H1 (cell line): ENCODE results near the gene RUBCN. TPM values are rescaled to one million over a fixed set of nuclear protein-coding genes. Genes with fewer than 3 reads are reported as not detected.
"Not testable (repeated sequence)": the region's sequence is repeated elsewhere in the genome, so short reads cannot be mapped to it uniquely, and the experiment has no call there.

ENCODE experiments used
- CTCF ChIA-PET: fragments of 300-600 bp; sonication (Branson Sonifier 250); formaldehyde crosslinking; loops from one replicate; lab custom pipeline; 2021; ENCODE audit not compliant: partially characterized antibody; lab: Charles Lee
- POLR2A ChIA-PET: fragments of 300-600 bp; sonication (Branson Sonifier 250); formaldehyde crosslinking; loops from one replicate; lab custom pipeline; 2021; ENCODE audit warnings: inconsistent platforms; ENCODE audit not compliant: partially characterized antibody; lab: Charles Lee
- DNase-seq, 2 experiments: peaks; one replicate each; pipeline versions ENCODE4 v3.0.0 to v3.0.0-alpha.2; 2010 to 2022; ENCODE audit warnings: low spot score in 2 of 2, low read depth in 1 of 2, mixed read lengths in 1 of 2
- FAIRE-seq: peaks from 2 replicates; lab custom pipeline; 2011; peaks lifted over from hg19 to GRCh38; lab: Jason Lieb, UNC
- H2AFZ ChIP-seq: 2 replicates; pipeline ENCODE4 v1.8.1; 2012; ENCODE audit warnings: low read length, inconsistent platforms
- H2AK5ac ChIP-seq: 2 replicates; pipeline ENCODE4 v1.6.1; 2013; ENCODE audit warnings: low read depth, low read length
- H2BK120ac ChIP-seq: replicated peaks from 2 replicates; pipeline ENCODE3; 2013; ENCODE audit warnings: low read depth, low read length, inconsistent platforms
- H2BK12ac ChIP-seq: 2 replicates; pipeline ENCODE4 v1.6.1; 2013; ENCODE audit warnings: low read depth, low read length
- H2BK15ac ChIP-seq: 2 replicates; pipeline ENCODE4 v1.6.1; 2013; ENCODE audit warnings: low read length
- H2BK20ac ChIP-seq: 2 replicates; pipeline ENCODE4 v1.6.1; 2013; ENCODE audit warnings: low read length
- H2BK5ac ChIP-seq: 2 replicates; pipeline ENCODE4 v1.6.1; 2013; ENCODE audit warnings: low read depth, low read length
- H3K14ac ChIP-seq: 2 replicates; pipeline ENCODE4 v1.6.1; 2013; ENCODE audit warnings: inconsistent platforms; ENCODE audit not compliant: insufficient read length
- H3K18ac ChIP-seq: 2 replicates; pipeline ENCODE4 v1.6.1; 2013; ENCODE audit warnings: low read length; ENCODE audit errors: extremely low read depth
- H3K23ac ChIP-seq: 2 replicates; pipeline ENCODE4 v1.6.1; 2013; ENCODE audit warnings: inconsistent platforms; ENCODE audit not compliant: insufficient read length
- H3K23me2 ChIP-seq: 2 replicates; pipeline ENCODE4 v1.6.1; 2013; ENCODE audit warnings: low read depth, low read length
- H3K27ac ChIP-seq: 2 replicates; pipeline ENCODE4 v1.6.1; 2011; ENCODE audit warnings: low read depth, low read length, inconsistent platforms
- H3K27me3 ChIP-seq, 4 experiments: replicated peaks in 1 of 4; 1 replicate in 1 of 4; 2 replicates in 3 of 4; pipeline versions ENCODE4 v1.6.1 to v1.8.1; 2011 to 2013; ENCODE audit warnings: low read length in 3 of 4, mild to moderate bottlenecking in 3 of 4, inconsistent platforms in 2 of 4, mixed read lengths in 2 of 4, moderate library complexity in 1 of 4; ENCODE audit not compliant: control insufficient read depth in 3 of 4, insufficient read depth in 3 of 4; ENCODE audit errors: extremely low read depth in 1 of 4
- H3K36me3 ChIP-seq, 4 experiments: 2 replicates each; pipeline versions ENCODE4 v1.6.1 to v1.8.1; 2011 to 2013; ENCODE audit warnings: mild to moderate bottlenecking in 4 of 4, low read length in 3 of 4, moderate library complexity in 2 of 4, control low read depth in 1 of 4, inconsistent platforms in 1 of 4; ENCODE audit not compliant: insufficient read depth in 4 of 4, control insufficient read depth in 2 of 4
- H3K4ac ChIP-seq: replicated peaks from 2 replicates; pipeline ENCODE3; 2013; ENCODE audit warnings: low read length, low read depth, mixed read lengths, inconsistent platforms; ENCODE audit not compliant: insufficient read length
- H3K4me1 ChIP-seq, 4 experiments: replicated peaks in 1 of 4; 1 replicate in 1 of 4; 2 replicates in 3 of 4; pipeline versions ENCODE4 v1.6.1 to v1.8.1; 2011 to 2013; ENCODE audit warnings: low read length in 3 of 4, inconsistent platforms in 2 of 4, mixed read lengths in 1 of 4; ENCODE audit not compliant: insufficient read depth in 4 of 4, control insufficient read depth in 3 of 4
- H3K4me2 ChIP-seq, 2 experiments: 2 replicates each; pipeline versions ENCODE4 v1.6.1 to v1.8.1; 2011 to 2013; ENCODE audit warnings: low read depth in 2 of 2, low read length in 2 of 2, control low read depth in 1 of 2, inconsistent platforms in 1 of 2, mild to moderate bottlenecking in 1 of 2; ENCODE audit not compliant: insufficient read depth in 1 of 2
- H3K4me3 ChIP-seq, 4 experiments: fragments of 200-600, 300-600 bp in 1 of 4; sonication (generic), shearing (Covaris generic), sonication (Bioruptor Twin) in 1 of 4; 2 replicates each; pipeline versions ENCODE4 v1.5.1 to v1.8.1; 2011 to 2016; ENCODE audit warnings: low read length in 4 of 4, low read depth in 3 of 4, control low read depth in 2 of 4, inconsistent platforms in 2 of 4, mild to moderate bottlenecking in 2 of 4, mixed read lengths in 1 of 4, moderate library complexity in 1 of 4; ENCODE audit not compliant: insufficient read depth in 2 of 4; ENCODE audit errors: extremely low read depth in 1 of 4
- H3K56ac ChIP-seq: replicated peaks from 2 replicates; pipeline ENCODE3; 2013; ENCODE audit warnings: low read depth, mild to moderate bottlenecking, mixed read lengths, low read length, inconsistent platforms; ENCODE audit not compliant: insufficient read length
- H3K79me1 ChIP-seq: 2 replicates; pipeline ENCODE4 v1.6.1; 2013; ENCODE audit warnings: low read depth, low read length, control low read depth
- H3K79me2 ChIP-seq, 2 experiments: 2 replicates each; pipeline versions ENCODE4 v1.6.1 to v1.8.1; 2012 to 2013; ENCODE audit warnings: low read length in 2 of 2, mild to moderate bottlenecking in 2 of 2, inconsistent platforms in 1 of 2; ENCODE audit not compliant: insufficient read depth in 2 of 2, control insufficient read depth in 1 of 2
- H3K9ac ChIP-seq, 4 experiments: replicated peaks in 1 of 4; 1 replicate in 1 of 4; 2 replicates in 3 of 4; pipeline versions ENCODE4 v1.6.1 to v1.8.1; 2011 to 2013; ENCODE audit warnings: low read depth in 3 of 4, low read length in 3 of 4, control low read depth in 2 of 4, mild to moderate bottlenecking in 2 of 4, moderate library complexity in 2 of 4, inconsistent platforms in 1 of 4; ENCODE audit errors: extremely low read depth in 1 of 4
- H3K9me3 ChIP-seq, 2 experiments: 2 replicates each; pipeline versions ENCODE4 v1.6.1 to v1.8.1; 2012 to 2013; ENCODE audit warnings: mild to moderate bottlenecking in 2 of 2, moderate library complexity in 2 of 2, control low read depth in 1 of 2, inconsistent platforms in 1 of 2, low read depth in 1 of 2, low read length in 1 of 2, mixed read lengths in 1 of 2; ENCODE audit not compliant: insufficient read depth in 2 of 2
- H4K20me1 ChIP-seq, 2 experiments: replicated peaks in 1 of 2; 2 replicates each; pipeline versions ENCODE3 to v1.8.1; 2011 to 2013; ENCODE audit warnings: inconsistent platforms in 2 of 2, low read length in 2 of 2, mild to moderate bottlenecking in 1 of 2; ENCODE audit not compliant: insufficient read depth in 2 of 2, control insufficient read depth in 1 of 2
- H4K5ac ChIP-seq: 2 replicates; pipeline ENCODE4 v1.6.1; 2013; ENCODE audit warnings: low read length, low read depth, mixed read lengths, inconsistent platforms; ENCODE audit not compliant: insufficient read length
- H4K8ac ChIP-seq: 2 replicates; pipeline ENCODE4 v1.8.0; 2013; ENCODE audit warnings: mild to moderate bottlenecking, moderate library complexity, low read length, inconsistent platforms; ENCODE audit not compliant: insufficient read depth; ENCODE audit errors: extremely low read depth
- H4K91ac ChIP-seq: replicated peaks from 2 replicates; pipeline ENCODE3; 2013; ENCODE audit warnings: low read length, mixed read lengths, inconsistent platforms; ENCODE audit not compliant: insufficient read length
- WGBS, 2 experiments: shearing (Covaris generic) in 1 of 2; methylation state at CpG; one replicate each; pipeline versions ENCODE4 v1.1.6 to v1.1.7; 2013 to 2015; ENCODE audit warnings: low lambda C conversion rate in 2 of 2, mixed read lengths in 2 of 2, inconsistent platforms in 1 of 2, low coverage in 1 of 2, missing lambda C conversion rate in 1 of 2; ENCODE audit not compliant: insufficient replicate concordance in 2 of 2, insufficient coverage in 1 of 2, insufficient read length in 1 of 2; ENCODE audit errors: extremely low coverage in 1 of 2, missing lambda C conversion rate in 1 of 2; 5-methylcytosine and 5-hydroxymethylcytosine counted together
- polyA plus RNA-seq, 7 experiments: library from polyadenylated mRNA; depleted of rRNA in 3 of 7; stranded (reverse) in 5 of 7; unstranded in 2 of 7; fragments of >200 nt in 5 of 7; fragments of 200-250 nt in 2 of 7; gene quantifications; 1 replicate in 5 of 7; 2 replicates in 1 of 7; 4 replicates in 1 of 7; pipeline versions ENCODE4 v1.2.1 to v1.2.3, GENCODE V29; 2011 to 2013; ENCODE audit warnings: missing spikeins in 2 of 7, mixed read lengths in 2 of 7
- total RNA-seq: library from RNA; stranded (reverse); fragmentation: NEBNext Ultra II Directional; extraction: Animal tissue kit (Norgen Biotek cat#: 25700); gene quantifications from 2 replicates; pipeline ENCODE4 v1.2.1, GENCODE V29; 2021

The RUBCN gene
- total and polyA plus RNA-seq, 2 of the 8 experiments (the other 6 are each of a cell fraction or from before 2014, with no cell fraction given): 9.3 to 21.9 TPM

DNA sequence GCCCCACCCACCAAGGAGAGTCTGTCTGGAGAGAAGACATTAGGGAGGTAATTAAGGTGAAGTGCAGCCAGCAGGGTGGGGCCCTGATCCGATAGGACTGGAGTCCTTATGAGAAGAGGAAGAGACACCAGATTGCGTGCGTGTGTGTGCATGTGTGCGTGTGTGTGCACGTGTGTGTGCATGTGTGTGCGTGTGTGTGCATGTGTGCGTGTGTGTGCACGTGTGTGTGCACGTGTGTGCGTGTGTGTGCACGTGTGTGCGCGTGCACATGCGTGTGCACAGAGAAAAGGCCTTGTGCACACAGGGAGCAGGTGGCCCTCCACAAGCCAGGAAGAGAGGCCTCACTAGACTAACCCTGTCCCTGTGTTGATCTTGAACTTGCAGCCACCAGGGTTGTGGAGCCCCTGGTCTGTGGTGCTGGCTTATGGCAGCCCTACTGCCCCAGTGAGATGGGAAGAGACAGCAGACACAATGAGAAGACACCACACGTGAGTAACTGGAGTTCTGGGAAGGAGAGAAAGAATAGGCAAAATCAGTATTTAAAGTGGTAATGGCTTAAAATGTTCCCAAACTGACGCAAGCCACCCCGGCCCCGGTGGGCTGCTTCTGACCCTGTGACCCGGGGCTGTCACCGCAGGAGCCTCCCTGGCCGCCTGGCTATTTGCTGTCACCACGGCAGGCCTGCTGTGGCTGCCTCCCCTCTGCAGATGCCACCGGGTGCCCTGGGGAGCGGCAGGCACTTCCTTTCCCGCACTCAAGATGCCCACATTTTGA is 73.2 kb downstream of the RUBCN start:
- H3K79me1 ChIP-seq, H3K27me3 ChIP-seq, H3K23me2 ChIP-seq, H2AFZ ChIP-seq, H4K5ac ChIP-seq, H3K4me2 ChIP-seq, H3K4ac ChIP-seq, H2BK5ac ChIP-seq, H2AK5ac ChIP-seq, DNase-seq, H3K56ac ChIP-seq, H4K91ac ChIP-seq, H3K14ac ChIP-seq, H3K79me2 ChIP-seq, H3K27ac ChIP-seq, H3K4me3 ChIP-seq, H3K18ac ChIP-seq, H2BK12ac ChIP-seq, H3K9me3 ChIP-seq, H2BK20ac ChIP-seq, H3K4me1 ChIP-seq, H2BK15ac ChIP-seq, H2BK120ac ChIP-seq, H3K23ac ChIP-seq, H3K9ac ChIP-seq, H3K36me3 ChIP-seq, FAIRE-seq, CTCF ChIA-PET, H4K20me1 ChIP-seq, POLR2A ChIA-PET, H4K8ac ChIP-seq: not testable (repeated sequence)
- 89% methylated on average over 18 of the region's 25 CpGs; no CpG with 5 or more reads in 1 of the 2 experiments for WGBS, 2 experiments

DNA sequence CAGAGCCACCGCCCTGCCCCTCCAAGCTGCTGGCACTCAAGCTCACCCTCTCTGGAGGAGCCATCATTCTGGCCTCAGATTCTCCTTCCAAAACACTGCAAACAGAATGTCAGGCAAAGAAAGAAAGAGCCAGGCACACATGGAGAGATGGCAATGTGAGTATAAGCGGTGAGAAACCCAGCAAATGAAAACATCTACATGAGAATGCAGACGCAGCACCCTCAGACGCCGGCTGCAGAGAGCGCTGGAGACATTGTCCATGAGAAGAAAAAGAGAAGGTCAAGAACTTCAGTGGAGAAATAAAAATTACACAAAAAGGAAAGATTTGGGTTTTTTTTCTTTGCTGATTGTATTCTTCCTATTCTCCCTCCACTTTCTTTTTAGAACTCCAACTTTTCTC is 74.4 kb downstream of the RUBCN start:
- 53% methylated on average over 6 of the region's 6 CpGs; no CpG with 5 or more reads in 1 of the 2 experiments for WGBS, 2 experiments
- H3K27me3 ChIP-seq, H3K4ac ChIP-seq, DNase-seq, H3K9me3 ChIP-seq, H2BK12ac ChIP-seq, H3K27ac ChIP-seq, H2BK15ac ChIP-seq, POLR2A ChIA-PET, H2AFZ ChIP-seq, H3K23me2 ChIP-seq, H2BK5ac ChIP-seq, H3K56ac ChIP-seq, H4K8ac ChIP-seq, H3K4me3 ChIP-seq, H3K79me2 ChIP-seq, H3K4me1 ChIP-seq, H2BK20ac ChIP-seq, FAIRE-seq, H3K18ac ChIP-seq, H4K91ac ChIP-seq, H3K4me2 ChIP-seq, H4K5ac ChIP-seq, H3K14ac ChIP-seq, CTCF ChIA-PET, H3K79me1 ChIP-seq, H3K36me3 ChIP-seq, H4K20me1 ChIP-seq, H3K23ac ChIP-seq, H2BK120ac ChIP-seq, H2AK5ac ChIP-seq, H3K9ac ChIP-seq: not testable (repeated sequence)
